ENCODE data around the gene KRTAP2-1. TPM values are rescaled to one million over a fixed set of nuclear protein-coding genes. Genes with fewer than 3 reads are reported as not detected.

KRTAP2-1 gene
- total RNA-seq, 4 donors from 2014 or later: 20.1 to 128 (median 37.2) TPM; not detected in 1

DNA sequence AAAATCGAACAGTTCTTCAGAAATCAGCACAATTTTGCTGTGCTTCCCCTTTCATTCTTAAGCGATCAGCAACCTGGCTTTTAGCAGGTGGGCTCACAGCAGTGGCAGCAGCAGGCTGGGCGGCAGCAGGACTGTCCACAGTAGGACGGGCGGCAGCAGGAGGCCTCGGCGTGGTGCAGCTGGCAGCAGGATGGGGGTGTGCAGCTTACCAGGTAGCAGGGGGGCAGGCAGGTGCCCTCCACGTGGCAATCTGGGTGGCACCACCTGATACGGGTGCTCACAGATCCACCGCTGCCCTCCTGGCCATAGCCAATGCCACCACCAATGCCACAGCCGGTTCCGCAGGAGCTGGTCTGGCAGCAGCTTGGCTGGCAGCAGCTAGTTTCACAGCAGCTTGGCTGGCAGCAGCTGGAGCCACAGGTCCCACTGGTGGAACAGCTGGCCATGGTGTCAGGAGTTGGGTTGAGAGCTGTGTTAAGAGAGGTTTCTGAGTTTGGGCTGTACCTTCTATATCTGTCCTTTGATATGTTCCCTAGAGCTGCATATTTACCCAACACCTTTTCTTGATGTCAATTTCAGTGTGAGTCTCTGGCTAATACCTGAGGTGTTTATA, 17.4 kb downstream of the KRTAP2-1 start, which contains the start of gene KRTAP1-4:
KRTAP1-4 (minus strand) TSS at position 563 of the 613 bp plus-strand sequence; CDS start at position 446, 117 bp downstream.
- no peak within 1 kb of the TSS for H3K27ac ChIP-seq
- DNase-seq (ENCODE audit: low spot score in 2 of 2): no peak
- no peak within 1 kb of the TSS for H3K4me3 ChIP-seq
- peaks cover 9% of the 10 kb centered on the region for H3K4me1 ChIP-seq
- no peaks in the 10 kb centered on the region for H3K36me3 ChIP-seq
- WGBS: 83% methylated on average over 8 of the region's 12 CpGs
- no peaks in the 10 kb centered on the region for H3K9me3 ChIP-seq
- TF ChIP-seq CTCF (IDR thresholded peaks at IDR 0.05) (no peak), POLR2A (IDR thresholded peaks at IDR 0.05) (no peak)
- peaks cover 16% of the 10 kb centered on the region for H3K27me3 ChIP-seq

DNA sequence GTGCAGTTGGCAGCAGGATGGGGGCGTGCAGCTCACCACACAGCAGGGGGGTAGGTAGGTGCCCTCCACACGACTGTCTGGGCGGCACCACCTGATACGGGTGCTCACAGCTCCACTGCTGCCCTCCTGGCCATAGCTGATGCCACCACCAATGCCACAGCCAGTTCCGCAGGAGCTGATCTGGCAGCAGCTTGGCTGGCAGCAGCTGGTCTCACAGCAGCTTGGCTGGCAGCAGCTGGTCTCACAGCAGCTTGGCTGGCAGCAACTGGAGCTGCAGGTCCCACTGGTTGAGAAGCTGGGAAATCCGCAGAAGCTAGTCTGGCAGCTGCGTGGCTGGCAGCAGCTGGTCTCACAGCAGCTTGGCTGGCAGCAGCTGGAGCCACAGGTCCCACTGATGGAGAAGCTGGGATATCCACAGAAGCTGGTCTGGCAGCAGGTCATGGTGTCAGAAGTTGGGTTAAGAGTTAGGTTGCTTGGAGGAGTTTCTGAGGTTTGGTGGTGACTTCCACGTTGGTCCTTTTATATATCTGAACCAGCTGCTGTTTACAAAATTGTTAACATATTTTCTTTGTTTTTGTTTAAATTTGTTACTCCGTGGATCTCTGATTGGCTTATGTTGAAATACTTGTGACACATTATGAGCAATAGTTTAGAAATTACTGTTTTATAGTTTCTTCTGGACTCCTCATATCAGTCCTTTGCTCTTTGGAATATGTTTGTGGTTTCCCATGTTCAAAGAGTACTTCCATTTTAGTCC, 20.2 kb downstream of the KRTAP2-1 start, which contains the start of gene KRTAP1-5:
KRTAP1-5 (minus strand) TSS at position 494 of the 757 bp plus-strand sequence; CDS start at position 441, 53 bp downstream.
- 48% methylated on average over 9 of the region's 9 CpGs for whole genome bisulfite sequencing
- H3K4me1 ChIP-seq: peaks cover 9% of the 10 kb centered on the region
- H3K27ac ChIP-seq: no peak within 1 kb of the TSS
- TF ChIP-seq EP300 (IDR thresholded peaks at IDR 0.05): no peak
- TF ChIP-seq CTCF (IDR thresholded peaks at IDR 0.05): no peak
- TF ChIP-seq POLR2A (IDR thresholded peaks at IDR 0.05): no peak
- TF ChIP-seq POLR2AphosphoS5 (IDR thresholded peaks at IDR 0.05): no peak
- no peaks in the 10 kb centered on the region for H3K9me3 ChIP-seq
- H3K4me3 ChIP-seq: no peak within 1 kb of the TSS
- H3K27me3 ChIP-seq: peaks cover 16% of the 10 kb centered on the region
- DNase-seq (ENCODE audit: low spot score in 2 of 2): no peak
- H3K36me3 ChIP-seq: no peaks in the 10 kb centered on the region

- no peak for DNase-seq (ENCODE audit: low spot score in 2 of 2)
- no peaks in the 10 kb centered on the region for H3K36me3 ChIP-seq
- no peaks in the 10 kb centered on the region for H3K9me3 ChIP-seq
- no peak overlapping the region for H3K4me3 ChIP-seq
- H3K4me1 ChIP-seq: peaks cover 7% of the 10 kb centered on the region
- 66% methylated on average over 3 of the region's 3 CpGs for WGBS
- no peak overlapping the region for H3K27ac ChIP-seq
- TF ChIP-seq EP300 (IDR thresholded peaks at IDR 0.05): no peak
- no peak for TF ChIP-seq CTCF (IDR thresholded peaks at IDR 0.05)
- no peak for TF ChIP-seq POLR2AphosphoS5 (IDR thresholded peaks at IDR 0.05)
- TF ChIP-seq POLR2A (IDR thresholded peaks at IDR 0.05): no peak
- peaks cover 12% of the 10 kb centered on the region for H3K27me3 ChIP-seq
Observed at GRCh38 chr17:41024697-41025096, 22.4 kb downstream of the KRTAP2-1 start.

DNA sequence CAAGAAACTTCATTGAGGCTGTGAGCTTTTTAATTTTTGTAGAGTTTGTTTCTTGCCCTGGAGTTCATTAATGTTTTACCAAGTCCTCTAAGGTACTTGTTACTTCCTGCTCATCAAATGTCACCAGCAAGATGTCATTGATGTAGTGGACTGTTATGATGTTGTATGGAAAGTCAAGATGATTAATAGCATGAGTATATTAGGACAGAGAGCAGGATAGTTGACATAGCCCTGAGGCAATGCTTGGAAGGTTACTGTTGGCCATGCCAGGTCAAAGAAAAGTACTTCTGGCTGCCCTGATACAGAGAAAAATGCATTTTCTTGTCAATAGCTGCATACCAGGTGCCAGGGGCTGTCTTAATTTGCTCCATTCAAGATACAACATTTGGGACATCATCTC, 26.8 kb downstream of the KRTAP2-1 start:
- no peaks in the 10 kb centered on the region for H3K4me1 ChIP-seq
- TF ChIP-seq CTCF (IDR thresholded peaks at IDR 0.05): no peak
- TF ChIP-seq POLR2A (IDR thresholded peaks at IDR 0.05): no peak
- TF ChIP-seq POLR2AphosphoS5 (IDR thresholded peaks at IDR 0.05): no peak

GRCh38 chr17:41019415-41019814, 27.7 kb downstream of the KRTAP2-1 start:
- H3K36me3 ChIP-seq: no peaks in the 10 kb centered on the region
- TF ChIP-seq POLR2AphosphoS5 (IDR thresholded peaks at IDR 0.05): no peak
- TF ChIP-seq EP300 (IDR thresholded peaks at IDR 0.05): no peak
- no peak for TF ChIP-seq CTCF (IDR thresholded peaks at IDR 0.05)
- TF ChIP-seq POLR2A (IDR thresholded peaks at IDR 0.05): no peak
- WGBS: 88% methylated on average over 2 of the region's 3 CpGs

More for the DNA sequence above, 26.8 kb downstream of the KRTAP2-1 start:
- Histone ChIP-seq H3K27ac (no peak overlapping the region), H3K4me3 (no peak overlapping the region), H3K36me3 (no peaks in the 10 kb centered on the region), H3K27me3 (no peaks in the 10 kb centered on the region), H3K9me3 (no peaks in the 10 kb centered on the region)
- no peak for DNase-seq (ENCODE audit: low spot score in 2 of 2)

More at GRCh38 chr17:41019415-41019814, 27.7 kb downstream of the KRTAP2-1 start:
- Histone ChIP-seq H3K27ac (no peak overlapping the region), H3K9me3 (no peaks in the 10 kb centered on the region), H3K27me3 (no peaks in the 10 kb centered on the region), H3K4me3 (no peak overlapping the region), H3K4me1 (no peaks in the 10 kb centered on the region)
- no peak for DNase-seq (ENCODE audit: low spot score in 2 of 2)

Data from suprapubic skin (tissue), 4 donors.